ENCODE data around the gene MLEC. TPM values are rescaled to one million over a fixed set of nuclear protein-coding genes. Genes with fewer than 3 reads are reported as not detected.
A peak's percentile ranks its signal among the peaks of the same experiment; 100 is the strongest.

The MLEC gene
- total RNA-seq, 1 donor from 2014 or later: 167 TPM

GRCh38 chr12:120722784-120723183, 35.8 kb downstream of the MLEC start:
- Mint-ChIP-seq H3K36me3 (ENCODE audit: low read depth) (peaks cover 11% of the 10 kb centered on the region), H3K27me3 (ENCODE audit: low read depth) (no peaks in the 10 kb centered on the region), H3K4me3 (no peak overlapping the region), H3K4me1 (peaks cover 18% of the 10 kb centered on the region), H3K27ac (ENCODE audit: unreplicated experiment) (no peak overlapping the region), H3K9me3 (no peaks in the 10 kb centered on the region)
- no peak for TF ChIP-seq CTCF (conservative IDR thresholded peaks at IDR 0.05)
- DNase-seq (ENCODE audit: low read depth, low spot score): no peak

- H3K4me3 Mint-ChIP-seq: peak overlapping the region; percentile 84
- no peaks in the 10 kb centered on the region for H3K27me3 Mint-ChIP-seq (ENCODE audit: low read depth)
- no peak for TF ChIP-seq CTCF (conservative IDR thresholded peaks at IDR 0.05)
- DNase-seq (ENCODE audit: low read depth, low spot score): no peak
- no peaks in the 10 kb centered on the region for H3K9me3 Mint-ChIP-seq
- peaks cover 18% of the 10 kb centered on the region for H3K4me1 Mint-ChIP-seq
- peak overlapping the region; percentile 9 for H3K27ac Mint-ChIP-seq (ENCODE audit: unreplicated experiment)
- peaks cover 4% of the 10 kb centered on the region for H3K36me3 Mint-ChIP-seq (ENCODE audit: low read depth)
Observed at GRCh38 chr12:120724720-120725119, 37.8 kb downstream of the MLEC start.

GRCh38 chr12:120725151-120725658, 38.3 kb downstream of the MLEC start:
- Mint-ChIP-seq H3K9me3 (no peaks in the 10 kb centered on the region), H3K4me1 (peaks cover 18% of the 10 kb centered on the region), H3K27ac (ENCODE audit: unreplicated experiment) (peak overlapping the region; percentile 9), H3K27me3 (ENCODE audit: low read depth) (no peaks in the 10 kb centered on the region), H3K4me3 (peak overlapping the region; percentile 84), H3K36me3 (ENCODE audit: low read depth) (peaks cover 4% of the 10 kb centered on the region)
- TF ChIP-seq CTCF (conservative IDR thresholded peaks at IDR 0.05): no peak
- DNase-seq (ENCODE audit: low read depth, low spot score): no peak

GRCh38 chr12:120725659-120726509, 38.9 kb downstream of the MLEC start, which contains the start of gene ACADS:
TSS of gene ACADS (plus strand) at chr12:120725826. CDS start at chr12:120725886, 60 bp downstream.
- TF ChIP-seq CTCF (conservative IDR thresholded peaks at IDR 0.05): peak; percentile 19
- peak; percentile 84 for DNase-seq (ENCODE audit: low read depth, low spot score)
- Mint-ChIP-seq H3K9me3 (no peaks in the 10 kb centered on the region), H3K27me3 (ENCODE audit: low read depth) (no peaks in the 10 kb centered on the region), H3K4me3 (peak within 1 kb of the TSS; percentile 85), H3K36me3 (ENCODE audit: low read depth) (peaks cover 8% of the 10 kb centered on the region), H3K27ac (ENCODE audit: unreplicated experiment) (peak within 1 kb of the TSS; percentile 9), H3K4me1 (peaks cover 18% of the 10 kb centered on the region)

GRCh38 chr12:120726510-120726793, 39.5 kb downstream of the MLEC start:
- H3K27me3 Mint-ChIP-seq (ENCODE audit: low read depth): no peaks in the 10 kb centered on the region
- peaks cover 18% of the 10 kb centered on the region for H3K4me1 Mint-ChIP-seq
- no peak for TF ChIP-seq CTCF (conservative IDR thresholded peaks at IDR 0.05)
- DNase-seq (ENCODE audit: low read depth, low spot score): no peak
- peaks cover 8% of the 10 kb centered on the region for H3K36me3 Mint-ChIP-seq (ENCODE audit: low read depth)
- H3K27ac Mint-ChIP-seq (ENCODE audit: unreplicated experiment): no peak overlapping the region
- H3K4me3 Mint-ChIP-seq: peak overlapping the region; percentile 85
- no peaks in the 10 kb centered on the region for H3K9me3 Mint-ChIP-seq
